Activated gamma-delta T cell treated with anti-CD3 and anti-CD28 coated beads, Interleukin-2, amount 50 U/mL, for 16 hours (primary cell): Measurements from ENCODE around the gene EAPP.
"Not testable (repeated sequence)": the region's sequence is repeated elsewhere in the genome, so short reads cannot be mapped to it uniquely, and the experiment has no call there.

Source experiments
- DNase-seq: peaks from one replicate; pipeline ENCODE4 v3.0.0-alpha.2; 2020; ENCODE audit warnings: low read depth

The EAPP gene

DNA sequence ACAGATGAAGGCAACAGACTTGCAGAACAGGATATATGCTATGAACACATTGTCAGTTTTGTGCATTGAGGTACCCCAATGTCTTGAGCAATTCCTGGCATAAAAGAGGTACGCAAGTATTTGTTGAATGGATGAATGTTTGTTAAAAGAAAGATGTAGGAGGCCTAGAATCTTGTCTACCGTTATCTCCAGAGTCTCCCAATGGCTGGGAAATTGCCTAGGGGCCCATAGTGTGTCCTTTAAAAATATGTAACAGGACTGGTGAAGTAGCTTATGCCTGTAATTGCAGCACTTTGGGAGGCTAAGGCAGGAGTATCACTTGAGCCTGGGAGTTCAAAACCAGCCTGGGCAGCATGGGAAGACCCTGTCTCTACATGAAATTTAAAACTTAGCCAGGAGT is 57.0 kb downstream of the EAPP start:
- DNase-seq, result no peak

GRCh38 chr14:34479694-34480093 is 59.8 kb downstream of the EAPP start:
- no peak for DNase-seq

GRCh38 chr14:34478261-34478660 is 61.2 kb downstream of the EAPP start:
- DNase-seq, result no peak

DNA sequence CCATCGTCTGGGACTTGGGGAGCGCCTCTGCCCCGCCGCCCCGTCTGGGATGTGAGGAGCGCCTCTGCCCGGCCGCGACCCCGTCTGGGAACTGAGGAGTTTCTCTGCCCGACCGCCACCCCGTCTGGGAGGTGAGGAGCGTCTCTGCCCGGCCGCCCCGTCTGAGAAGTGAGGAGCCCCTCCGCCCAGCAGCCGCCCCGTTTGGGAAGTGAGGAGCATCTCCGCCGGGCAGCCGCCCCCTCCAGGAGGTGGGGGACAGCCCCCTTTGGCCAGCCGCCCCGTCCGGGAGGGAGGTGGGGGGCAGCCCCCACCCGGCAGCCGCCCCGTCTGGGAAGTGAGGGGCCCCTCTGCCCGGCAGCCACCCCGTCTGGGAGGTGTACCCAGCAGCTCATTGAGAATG is 63.5 kb downstream of the EAPP start:
- not testable (repeated sequence) for DNase-seq

- no peak for DNase-seq
These were observed 64.3 kb downstream of the EAPP start for GRCh38 chr14:34475163-34475562.

- no peak for DNase-seq
These were observed 65.3 kb downstream of the EAPP start for GRCh38 chr14:34474187-34474679.

DNA sequence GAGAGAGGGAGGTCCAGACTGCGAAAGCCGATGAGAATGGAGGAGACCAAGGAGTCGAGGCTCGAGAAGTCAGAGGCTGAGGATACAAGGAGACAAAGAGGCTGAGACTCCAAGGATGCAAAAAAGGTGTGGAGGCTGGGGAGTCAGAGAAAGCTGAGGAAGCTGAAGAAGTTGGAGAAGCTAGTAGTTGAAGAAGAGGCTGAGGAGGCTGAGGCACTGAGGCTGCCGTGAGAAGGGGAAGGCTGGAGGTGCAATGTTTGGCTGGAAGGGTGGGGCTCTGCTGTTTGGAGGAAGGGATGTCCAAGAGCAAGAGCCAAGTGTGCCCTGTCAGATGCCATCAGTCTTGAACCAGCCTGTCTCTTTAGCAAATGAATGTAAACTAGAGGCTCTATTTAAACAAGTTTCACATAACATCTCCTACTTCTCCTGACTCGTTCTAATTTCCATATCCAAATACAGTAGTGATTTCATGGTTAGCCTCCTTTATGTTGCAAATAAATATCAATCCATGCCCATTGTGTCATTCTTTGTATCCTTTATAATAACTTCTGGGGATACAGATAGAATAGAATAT is 66.7 kb downstream of the EAPP start:
- no peak for DNase-seq

GRCh38 chr14:34470319-34470718 is 69.2 kb downstream of the EAPP start:
- no peak for DNase-seq

GRCh38 chr14:34466691-34467090 is 72.8 kb downstream of the EAPP start:
- no peak for DNase-seq
